H1 (cell line): Measurements from ENCODE around the gene PGF. TPM values are rescaled to one million over a fixed set of nuclear protein-coding genes. Genes with fewer than 3 reads are reported as not detected.

Experiments used
- NRF1 ChIP-seq: IDR thresholded peaks from 2 replicates; pipeline ENCODE4 v1.6.1; 2011; ENCODE audit warnings: mild to moderate bottlenecking, low read depth, low read length, improper control_type of control experiment
- polyA plus RNA-seq, 7 experiments: library from polyadenylated mRNA; depleted of rRNA in 3 of 7; stranded (reverse) in 5 of 7; unstranded in 2 of 7; fragments of >200 nt in 5 of 7; fragments of 200-250 nt in 2 of 7; gene quantifications; 1 replicate in 5 of 7; 2 replicates in 1 of 7; 4 replicates in 1 of 7; pipeline versions ENCODE4 v1.2.1 to v1.2.3, GENCODE V29; 2011 to 2013; ENCODE audit warnings: missing spikeins in 2 of 7, mixed read lengths in 2 of 7
- total RNA-seq: library from RNA; stranded (reverse); fragmentation: NEBNext Ultra II Directional; extraction: Animal tissue kit (Norgen Biotek cat#: 25700); gene quantifications from 2 replicates; pipeline ENCODE4 v1.2.1, GENCODE V29; 2021
- TF ChIP-seq, protein P1 (sequence below): IDR thresholded peaks from 2 replicates; pipeline ENCODE4 v1.6.1; 2012; ENCODE audit warnings: inconsistent platforms

Gene PGF
- total and polyA plus RNA-seq, 2 of the 8 experiments (the other 6 are each of a cell fraction or from before 2014, with no cell fraction given), result 2.1 to 4.1 TPM

DNA sequence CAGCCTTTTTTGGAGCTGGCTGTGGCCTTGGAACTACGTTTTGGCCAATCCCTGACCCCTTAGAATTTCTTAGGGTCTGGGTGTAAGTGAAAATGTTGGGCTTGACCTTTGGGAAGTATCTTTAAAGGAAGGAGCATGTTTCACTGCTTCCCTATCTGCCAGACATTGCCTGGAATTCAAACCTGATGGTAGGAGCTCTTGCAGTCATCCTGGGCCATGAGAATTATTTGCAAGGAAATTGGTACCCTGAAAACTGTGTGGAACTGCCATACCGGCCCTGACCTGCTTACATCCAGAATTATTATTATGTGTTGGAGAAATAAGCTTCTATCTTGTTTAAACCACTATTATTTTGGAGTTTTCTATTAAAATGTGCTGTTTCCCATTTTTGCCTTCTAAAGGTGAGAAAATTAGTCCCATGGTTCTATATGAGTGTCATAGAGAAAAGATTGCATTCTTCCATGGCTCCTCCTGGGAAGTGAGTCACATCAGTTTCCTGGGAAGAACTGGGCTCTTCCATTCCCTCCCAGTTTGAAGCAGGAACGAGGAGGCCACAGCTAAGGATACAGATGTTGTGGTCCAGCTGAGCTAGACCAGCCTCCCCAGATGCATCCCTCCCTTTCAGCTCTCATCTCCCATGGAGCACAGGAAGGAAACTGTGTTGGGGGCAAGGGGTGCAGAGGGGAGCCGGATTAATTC is 9.5 kb upstream of the PGF start (continued):
- TF ChIP-seq, protein P1, sequence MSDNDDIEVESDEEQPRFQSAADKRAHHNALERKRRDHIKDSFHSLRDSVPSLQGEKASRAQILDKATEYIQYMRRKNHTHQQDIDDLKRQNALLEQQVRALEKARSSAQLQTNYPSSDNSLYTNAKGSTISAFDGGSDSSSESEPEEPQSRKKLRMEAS, result no peak
- no peak for TF ChIP-seq NRF1
